CD14-positive monocyte (primary cell): ENCODE measurements around the gene ZNF536. TPM values are rescaled to one million over a fixed set of nuclear protein-coding genes. Genes with fewer than 3 reads are reported as not detected.

Experiments
- DNase-seq, 3 donors: peaks; one replicate each; pipeline ENCODE4 v3.0.0-alpha.2; 2011 to 2022
- H2AFZ ChIP-seq: 2 replicates; pipeline ENCODE4 v1.6.0; 2012; ENCODE audit warnings: mild to moderate bottlenecking, low read depth, low read length, inconsistent platforms; ENCODE audit not compliant: insufficient read depth, poor library complexity, severe bottlenecking
- H3K27ac ChIP-seq, 2 donors: 1 replicate in 1 of 2; 2 replicates in 1 of 2; pipeline ENCODE4 v1.5.1; 2012 to 2013; ENCODE audit warnings: low read length in 2 of 2, control low read depth in 1 of 2, inconsistent platforms in 1 of 2, low read depth in 1 of 2, mild to moderate bottlenecking in 1 of 2
- H3K27me3 ChIP-seq, 2 donors: one replicate each; pipeline versions ENCODE4 v1.6.0 to v1.6.1; 2011 to 2013; ENCODE audit warnings: low read length in 2 of 2; ENCODE audit not compliant: control insufficient read depth in 2 of 2, insufficient read depth in 2 of 2
- H3K36me3 ChIP-seq, 2 donors: replicated peaks in 1 of 2; 1 replicate in 1 of 2; 2 replicates in 1 of 2; pipeline versions ENCODE4 v1.5.1 to v1.6.1; 2012 to 2013; ENCODE audit warnings: low read length in 2 of 2, control low read depth in 1 of 2, inconsistent platforms in 1 of 2, mild to moderate bottlenecking in 1 of 2; ENCODE audit not compliant: insufficient read depth in 2 of 2, control insufficient read depth in 1 of 2
- H3K4me1 ChIP-seq, 2 donors: 1 replicate in 1 of 2; 2 replicates in 1 of 2; pipeline versions ENCODE4 v1.5.1 to v1.6.1; 2012 to 2013; ENCODE audit warnings: low read length in 2 of 2, control low read depth in 1 of 2, inconsistent platforms in 1 of 2, mild to moderate bottlenecking in 1 of 2, moderate library complexity in 1 of 2; ENCODE audit not compliant: insufficient read depth in 2 of 2, control insufficient read depth in 1 of 2
- H3K4me2 ChIP-seq: replicated peaks from 2 replicates; pipeline ENCODE3; 2012; ENCODE audit warnings: low read length, moderate library complexity, mild to moderate bottlenecking; ENCODE audit not compliant: poor library complexity, severe bottlenecking; ENCODE audit errors: extremely low read depth
- H3K4me3 ChIP-seq, 3 experiments: fragments of 200-600 bp in 1 of 3; sonication (generic) in 1 of 3; replicated peaks in 1 of 3; 1 replicate in 2 of 3; 2 replicates in 1 of 3; pipeline ENCODE4 v1.5.1; 2011 to 2013; ENCODE audit warnings: low read length in 3 of 3, mild to moderate bottlenecking in 3 of 3, control low read depth in 2 of 3, low read depth in 2 of 3, inconsistent platforms in 1 of 3, moderate library complexity in 1 of 3
- H3K79me2 ChIP-seq: 2 replicates; pipeline ENCODE4 v1.6.0; 2012; ENCODE audit warnings: mild to moderate bottlenecking, control low read depth, inconsistent platforms, low read length, moderate library complexity; ENCODE audit not compliant: insufficient read depth
- H3K9ac ChIP-seq: 2 replicates; pipeline ENCODE4 v1.6.0; 2017; ENCODE audit warnings: low read length, mild to moderate bottlenecking; ENCODE audit not compliant: insufficient read depth, poor library complexity, severe bottlenecking
- H3K9me3 ChIP-seq, 2 donors: replicated peaks in 1 of 2; 1 replicate in 1 of 2; 2 replicates in 1 of 2; pipeline versions ENCODE4 v1.5.1 to v1.6.1; 2012 to 2013; ENCODE audit warnings: low read length in 2 of 2, control low read depth in 1 of 2; ENCODE audit not compliant: control insufficient read depth in 1 of 2, insufficient read depth in 1 of 2
- H4K20me1 ChIP-seq: 2 replicates; pipeline ENCODE4 v1.6.0; 2012; ENCODE audit warnings: mild to moderate bottlenecking, low read length, control low read depth, moderate library complexity; ENCODE audit not compliant: insufficient read depth
- H3K27ac Mint-ChIP-seq, 7 donors: one replicate each; pipeline ENCODE4 v1.8.0; 2020; ENCODE audit warnings: mild to moderate bottlenecking in 7 of 7, mixed read lengths in 7 of 7, moderate library complexity in 6 of 7, inconsistent platforms in 2 of 7
- H3K27me3 Mint-ChIP-seq, 3 donors: one replicate each; pipeline ENCODE4 v1.8.0; 2021 to 2022; ENCODE audit warnings: low read depth in 3 of 3, mild to moderate bottlenecking in 3 of 3, mixed read lengths in 3 of 3, moderate library complexity in 3 of 3, inconsistent platforms in 1 of 3
- H3K36me3 Mint-ChIP-seq, 2 donors: one replicate each; pipeline ENCODE4 v1.8.0; 2020; ENCODE audit warnings: mixed read lengths in 2 of 2, inconsistent platforms in 1 of 2, mild to moderate bottlenecking in 1 of 2
- H3K4me1 Mint-ChIP-seq: one replicate; pipeline ENCODE4 v1.8.0; 2020; ENCODE audit warnings: mild to moderate bottlenecking, mixed read lengths
- H3K4me3 Mint-ChIP-seq, 2 donors: one replicate each; pipeline ENCODE4 v1.8.0; 2020; ENCODE audit warnings: mild to moderate bottlenecking in 2 of 2, mixed read lengths in 2 of 2, moderate library complexity in 1 of 2
- H3K9me3 Mint-ChIP-seq, 7 donors: one replicate each; pipeline ENCODE4 v1.8.0; 2020 to 2022; ENCODE audit warnings: mixed read lengths in 7 of 7, mild to moderate bottlenecking in 6 of 7, moderate library complexity in 6 of 7, inconsistent platforms in 2 of 7
- WGBS: methylation state at CpG from one replicate; pipeline ENCODE4 v1.1.5; 2013; ENCODE audit warnings: missing lambda C conversion rate; ENCODE audit not compliant: insufficient coverage; 5-methylcytosine and 5-hydroxymethylcytosine counted together
- intact Hi-C, 2 donors: fragments of 100-400 bp; cut with micrococcal nuclease; formaldehyde crosslinking; loops; one replicate each; pipeline versions ENCODE4 v1.15.0 to v1.15.1; 2023
- polyA plus RNA-seq, 3 donors: library from polyadenylated mRNA; depleted of rRNA in 1 of 3; unstranded in 2 of 3; stranded (reverse) in 1 of 3; fragments of 300-500 nt in 2 of 3; fragments of >200 nt in 1 of 3; fragmentation: Illumina TruSeq in 2 of 3; gene quantifications; 1 replicate in 2 of 3; 2 replicates in 1 of 3; pipeline ENCODE4 v1.2.3, GENCODE V29; 2012 to 2021
- TF ChIP-seq, protein P1 (sequence below): fragments of 200-600 bp; IDR thresholded peaks from one replicate; pipeline ENCODE4 v1.8.0; 2022; ENCODE audit warnings: antibody characterized with exemption, mild to moderate bottlenecking

The ZNF536 gene
- polyA plus RNA-seq, 3 donors = not detected

DNA sequence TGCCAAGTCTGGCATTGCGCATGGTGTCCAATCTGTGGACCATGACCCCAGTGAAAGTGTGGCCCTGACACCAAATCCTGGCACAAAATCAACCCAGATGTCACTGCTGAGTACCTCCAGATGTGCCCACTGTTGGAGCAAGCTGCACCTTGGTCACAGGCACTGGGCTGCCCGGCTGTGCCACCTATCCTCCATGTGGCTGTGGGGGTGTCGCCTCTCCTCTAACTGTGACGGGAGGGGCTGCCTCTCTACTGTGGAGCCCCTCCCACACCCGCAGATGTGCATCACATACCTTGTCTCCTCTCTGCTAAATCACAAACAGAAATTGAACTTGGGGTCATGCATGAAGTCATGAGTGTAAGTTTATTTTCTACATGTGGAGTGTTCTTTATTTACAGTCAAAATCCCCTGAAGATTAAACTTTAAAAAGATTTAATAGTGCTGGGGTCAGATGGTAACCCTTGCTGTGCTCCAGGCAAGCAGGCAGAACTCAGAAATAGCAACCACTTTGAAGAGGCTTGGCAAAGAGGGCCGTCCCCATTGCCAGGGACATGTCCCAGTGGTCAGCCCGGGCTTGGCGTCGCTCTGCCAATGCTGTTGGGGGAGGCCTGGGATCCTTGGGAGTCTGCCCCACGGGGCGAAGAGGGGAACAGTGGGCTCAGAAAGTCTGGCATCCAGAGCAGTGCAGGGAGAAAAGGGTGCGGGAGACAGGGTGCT, 46.4 kb upstream of the ZNF536 start:
- H3K27ac Mint-ChIP-seq = no peak overlapping the region

DNA sequence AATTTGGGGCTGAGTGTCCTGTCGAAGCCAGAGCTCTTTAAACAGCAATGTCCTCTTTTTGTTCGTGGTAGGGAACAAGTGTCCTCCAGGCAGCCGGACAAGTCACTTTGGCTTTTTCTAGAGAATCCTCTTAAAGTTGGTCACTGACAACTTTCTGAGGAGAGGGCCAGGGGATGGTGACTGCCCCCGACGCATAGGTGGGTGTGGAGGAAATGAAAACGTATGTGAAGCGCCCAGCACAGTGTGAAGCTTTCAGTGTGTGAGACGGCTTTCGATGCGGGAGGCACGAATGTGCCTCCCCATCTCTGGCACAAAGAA, 45.8 kb upstream of the ZNF536 start:
- H3K9me3 Mint-ChIP-seq = peaks cover 0 to 5% (median 4%) of the 10 kb centered on the region in 7 donors
- WGBS = 78% methylated on average over 8 of the region's 11 CpGs

More for the DNA sequence above, 46.4 kb upstream of the ZNF536 start:
- Histone ChIP-seq H3K9ac (no peak overlapping the region), H3K4me1 (no peaks in the 10 kb centered on the region), H3K27ac (no peak overlapping the region), H4K20me1 (no peaks in the 10 kb centered on the region), H3K27me3 (no peaks in the 10 kb centered on the region), H2AFZ (no peak overlapping the region), H3K36me3 (no peaks in the 10 kb centered on the region), H3K79me2 (no peaks in the 10 kb centered on the region), H3K4me2 (no peak overlapping the region), H3K4me3 (no peak overlapping the region), H3K9me3 (no peaks in the 10 kb centered on the region)
- H3K27me3 Mint-ChIP-seq = peaks cover 1 to 2% (median 1%) of the 10 kb centered on the region in 3 donors
- no peaks in the 10 kb centered on the region for H3K36me3 Mint-ChIP-seq
- 87% methylated on average over 7 of the region's 12 CpGs for WGBS
- H3K4me1 Mint-ChIP-seq = no peaks in the 10 kb centered on the region
- peaks cover 0 to 4% (median 3%) of the 10 kb centered on the region in 7 donors for H3K9me3 Mint-ChIP-seq
- no peak overlapping the region for H3K4me3 Mint-ChIP-seq
- intact Hi-C loops = no loop called here
- TF ChIP-seq, protein P1, sequence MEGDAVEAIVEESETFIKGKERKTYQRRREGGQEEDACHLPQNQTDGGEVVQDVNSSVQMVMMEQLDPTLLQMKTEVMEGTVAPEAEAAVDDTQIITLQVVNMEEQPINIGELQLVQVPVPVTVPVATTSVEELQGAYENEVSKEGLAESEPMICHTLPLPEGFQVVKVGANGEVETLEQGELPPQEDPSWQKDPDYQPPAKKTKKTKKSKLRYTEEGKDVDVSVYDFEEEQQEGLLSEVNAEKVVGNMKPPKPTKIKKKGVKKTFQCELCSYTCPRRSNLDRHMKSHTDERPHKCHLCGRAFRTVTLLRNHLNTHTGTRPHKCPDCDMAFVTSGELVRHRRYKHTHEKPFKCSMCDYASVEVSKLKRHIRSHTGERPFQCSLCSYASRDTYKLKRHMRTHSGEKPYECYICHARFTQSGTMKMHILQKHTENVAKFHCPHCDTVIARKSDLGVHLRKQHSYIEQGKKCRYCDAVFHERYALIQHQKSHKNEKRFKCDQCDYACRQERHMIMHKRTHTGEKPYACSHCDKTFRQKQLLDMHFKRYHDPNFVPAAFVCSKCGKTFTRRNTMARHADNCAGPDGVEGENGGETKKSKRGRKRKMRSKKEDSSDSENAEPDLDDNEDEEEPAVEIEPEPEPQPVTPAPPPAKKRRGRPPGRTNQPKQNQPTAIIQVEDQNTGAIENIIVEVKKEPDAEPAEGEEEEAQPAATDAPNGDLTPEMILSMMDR = no peak
- DNase-seq = no peak

More for the DNA sequence above, 45.8 kb upstream of the ZNF536 start:
- H3K27ac Mint-ChIP-seq = no peak overlapping the region
- H3K79me2 ChIP-seq = no peaks in the 10 kb centered on the region
- no peak overlapping the region for H2AFZ ChIP-seq
- no peak overlapping the region for H3K4me2 ChIP-seq
- H3K4me1 ChIP-seq = no peaks in the 10 kb centered on the region
- TF ChIP-seq, protein P1 = no peak
- H3K36me3 ChIP-seq = no peaks in the 10 kb centered on the region
- no peaks in the 10 kb centered on the region for H3K4me1 Mint-ChIP-seq
- no peak for DNase-seq
- H3K27me3 Mint-ChIP-seq = peaks cover 1 to 2% (median 1%) of the 10 kb centered on the region in 3 donors
- H3K4me3 ChIP-seq = no peak overlapping the region
- no peaks in the 10 kb centered on the region for H4K20me1 ChIP-seq
- intact Hi-C loops = no loop called here
- H3K27me3 ChIP-seq = no peaks in the 10 kb centered on the region
- H3K9me3 ChIP-seq = no peaks in the 10 kb centered on the region
- no peak overlapping the region for H3K27ac ChIP-seq
- H3K9ac ChIP-seq = no peak overlapping the region
- no peak overlapping the region for H3K4me3 Mint-ChIP-seq
- no peaks in the 10 kb centered on the region for H3K36me3 Mint-ChIP-seq
